Trophoblast cell (in vitro differentiated cells and primary cell): ENCODE measurements around the gene TUBB6.

Experiments used
- DNase-seq, 2 donors: peaks; one replicate each; pipeline ENCODE4 v3.0.0-alpha.2; 2016
- H2AFZ ChIP-seq: 2 replicates; pipeline ENCODE4 v1.6.1; 2013; ENCODE audit warnings: low read length, moderate library complexity, mild to moderate bottlenecking; ENCODE audit not compliant: insufficient read depth, poor library complexity
- H2AK5ac ChIP-seq: 2 replicates; pipeline ENCODE4 v1.6.1; 2013; ENCODE audit warnings: mild to moderate bottlenecking, low read length
- H2BK120ac ChIP-seq: 2 replicates; pipeline ENCODE4 v1.6.1; 2013; ENCODE audit warnings: low read length, mild to moderate bottlenecking, moderate library complexity; ENCODE audit not compliant: insufficient read depth, poor library complexity
- H2BK12ac ChIP-seq: 2 replicates; pipeline ENCODE4 v1.6.1; 2013; ENCODE audit warnings: mild to moderate bottlenecking, low read length, moderate library complexity
- H2BK5ac ChIP-seq: 2 replicates; pipeline ENCODE4 v1.6.1; 2013; ENCODE audit warnings: low read length, low read depth, moderate library complexity, mild to moderate bottlenecking; ENCODE audit not compliant: poor library complexity
- H3K14ac ChIP-seq: 2 replicates; pipeline ENCODE4 v1.6.1; 2013; ENCODE audit warnings: mild to moderate bottlenecking, low read length
- H3K18ac ChIP-seq: 2 replicates; pipeline ENCODE4 v1.6.1; 2013; ENCODE audit warnings: mild to moderate bottlenecking, low read length
- H3K23ac ChIP-seq: 2 replicates; pipeline ENCODE4 v1.6.1; 2013; ENCODE audit warnings: low read length
- H3K27ac ChIP-seq: 2 replicates; pipeline ENCODE4 v1.5.1; 2013; ENCODE audit warnings: low read depth, mild to moderate bottlenecking, inconsistent platforms, low read length, moderate library complexity
- H3K27me3 ChIP-seq: 2 replicates; pipeline ENCODE4 v1.6.1; 2013; ENCODE audit warnings: inconsistent platforms, mild to moderate bottlenecking, low read length, moderate library complexity; ENCODE audit not compliant: insufficient read depth
- H3K36me3 ChIP-seq, 2 experiments: 1 replicate in 1 of 2; 2 replicates in 1 of 2; pipeline ENCODE4 v1.6.1; 2013; ENCODE audit warnings: low read length in 2 of 2, mild to moderate bottlenecking in 2 of 2, moderate library complexity in 1 of 2; ENCODE audit not compliant: insufficient read depth in 2 of 2, control insufficient read depth in 1 of 2
- H3K4ac ChIP-seq: 2 replicates; pipeline ENCODE4 v1.6.1; 2013; ENCODE audit warnings: low read depth, mild to moderate bottlenecking, low read length, moderate library complexity
- H3K4me1 ChIP-seq, 2 experiments: 1 replicate in 1 of 2; 2 replicates in 1 of 2; pipeline ENCODE4 v1.6.1; 2013; ENCODE audit warnings: low read length in 2 of 2, mild to moderate bottlenecking in 2 of 2, moderate library complexity in 1 of 2; ENCODE audit not compliant: insufficient read depth in 2 of 2, control insufficient read depth in 1 of 2
- H3K4me2 ChIP-seq: 2 replicates; pipeline ENCODE4 v1.6.1; 2013; ENCODE audit warnings: inconsistent platforms, mild to moderate bottlenecking, low read length, moderate library complexity
- H3K4me3 ChIP-seq: 2 replicates; pipeline ENCODE4 v1.5.1; 2013; ENCODE audit warnings: mild to moderate bottlenecking, low read depth, low read length, inconsistent platforms
- H3K79me1 ChIP-seq: one replicate; pipeline ENCODE4 v1.6.1; 2013; ENCODE audit warnings: low read length
- H3K79me2 ChIP-seq: 2 replicates; pipeline ENCODE4 v1.6.1; 2013; ENCODE audit warnings: low read length, mild to moderate bottlenecking; ENCODE audit not compliant: control insufficient read depth, insufficient read depth, poor library complexity
- H3K9ac ChIP-seq: 2 replicates; pipeline ENCODE4 v1.6.1; 2013; ENCODE audit warnings: mild to moderate bottlenecking, low read length
- H3K9me3 ChIP-seq: 2 replicates; pipeline ENCODE4 v1.6.1; 2013; ENCODE audit warnings: low read depth, mild to moderate bottlenecking, control low read depth, inconsistent platforms, low read length; ENCODE audit not compliant: insufficient read depth
- H4K12ac ChIP-seq: 2 replicates; pipeline ENCODE4 v1.6.1; 2013; ENCODE audit warnings: low read depth, mild to moderate bottlenecking, low read length, moderate library complexity
- H4K8ac ChIP-seq: 2 replicates; pipeline ENCODE4 v1.6.1; 2013; ENCODE audit warnings: low read depth, mild to moderate bottlenecking, low read length, moderate library complexity
- H4K91ac ChIP-seq: one replicate; pipeline ENCODE4 v1.6.1; 2013; ENCODE audit warnings: low read depth, mild to moderate bottlenecking, low read length, moderate library complexity
- WGBS: extraction: QIAGEN DNeasy Blood & Tissue Kit; methylation state at CpG from one replicate; pipeline ENCODE4 v1.1.7; 2013; ENCODE audit warnings: missing lambda C conversion rate; ENCODE audit not compliant: insufficient read length, insufficient coverage; ENCODE audit errors: extremely low coverage; 5-methylcytosine and 5-hydroxymethylcytosine counted together

The TUBB6 gene

GRCh38 chr18:12293831-12294230, 14.2 kb upstream of the TUBB6 start:
- WGBS, result no CpG with 5 or more reads among the region's 11 CpGs
- no peak overlapping the region for H4K12ac ChIP-seq
- H3K4ac ChIP-seq, result no peak overlapping the region
- no peak overlapping the region for H2BK120ac ChIP-seq
- no peaks in the 10 kb centered on the region for H3K79me1 ChIP-seq
- no peak overlapping the region for H2AFZ ChIP-seq
- H3K14ac ChIP-seq, result no peak overlapping the region
- H4K91ac ChIP-seq, result no peak overlapping the region
- no peak overlapping the region for H4K8ac ChIP-seq
- no peak overlapping the region for H3K18ac ChIP-seq
- H3K4me1 ChIP-seq, result peaks cover 0 to 3% of the 10 kb centered on the region in 2 experiments
- H3K9me3 ChIP-seq, result peaks cover 2% of the 10 kb centered on the region
- H2AK5ac ChIP-seq, result no peak overlapping the region
- no peak for DNase-seq
- H3K9ac ChIP-seq, result no peak overlapping the region
- H3K27me3 ChIP-seq, result no peaks in the 10 kb centered on the region
- H2BK12ac ChIP-seq, result no peak overlapping the region
- H3K4me3 ChIP-seq, result no peak overlapping the region
- no peaks in the 10 kb centered on the region for H3K36me3 ChIP-seq
- no peaks in the 10 kb centered on the region for H3K79me2 ChIP-seq
- no peak overlapping the region for H3K4me2 ChIP-seq
- H3K27ac ChIP-seq, result no peak overlapping the region
- no peak overlapping the region for H3K23ac ChIP-seq
- H2BK5ac ChIP-seq, result no peak overlapping the region

GRCh38 chr18:12295389-12296086, 12.5 kb upstream of the TUBB6 start:
- no peak for DNase-seq
- no peak overlapping the region for H3K4me2 ChIP-seq

GRCh38 chr18:12296087-12296403, 12.0 kb upstream of the TUBB6 start:
- no CpG with 5 or more reads among the region's 3 CpGs for WGBS
- no peak overlapping the region for H2AK5ac ChIP-seq
- H3K4ac ChIP-seq, result no peak overlapping the region
- H3K79me2 ChIP-seq, result no peaks in the 10 kb centered on the region
- H3K4me2 ChIP-seq, result no peak overlapping the region
- no peak overlapping the region for H2AFZ ChIP-seq
- no peak overlapping the region for H3K27ac ChIP-seq
- H3K18ac ChIP-seq, result no peak overlapping the region
- H3K9ac ChIP-seq, result no peak overlapping the region
- no peak overlapping the region for H3K23ac ChIP-seq
- no peak overlapping the region for H2BK5ac ChIP-seq
- H4K91ac ChIP-seq, result no peak overlapping the region
- H3K36me3 ChIP-seq, result no peaks in the 10 kb centered on the region
- no peaks in the 10 kb centered on the region for H3K27me3 ChIP-seq
- no peak overlapping the region for H2BK12ac ChIP-seq
- H3K14ac ChIP-seq, result no peak overlapping the region
- no peak overlapping the region for H4K12ac ChIP-seq
- no peak for DNase-seq
- peaks cover 2% of the 10 kb centered on the region for H3K9me3 ChIP-seq
- no peaks in the 10 kb centered on the region for H3K79me1 ChIP-seq
- H4K8ac ChIP-seq, result no peak overlapping the region
- no peaks in the 10 kb centered on the region for H3K4me1 ChIP-seq
- H2BK120ac ChIP-seq, result no peak overlapping the region
- no peak overlapping the region for H3K4me3 ChIP-seq

More at GRCh38 chr18:12295389-12296086, 12.5 kb upstream of the TUBB6 start:
- no peak overlapping the region for H3K18ac ChIP-seq
- H2AK5ac ChIP-seq, result no peak overlapping the region
- H3K79me2 ChIP-seq, result no peaks in the 10 kb centered on the region
- no peak overlapping the region for H2BK120ac ChIP-seq
- H4K12ac ChIP-seq, result no peak overlapping the region
- H3K4me1 ChIP-seq, result no peaks in the 10 kb centered on the region
- no peak overlapping the region for H3K4ac ChIP-seq
- no peak overlapping the region for H2AFZ ChIP-seq
- no CpG with 5 or more reads among the region's 18 CpGs for WGBS
- H3K9me3 ChIP-seq, result peaks cover 2% of the 10 kb centered on the region
- H3K79me1 ChIP-seq, result no peaks in the 10 kb centered on the region
- no peaks in the 10 kb centered on the region for H3K27me3 ChIP-seq
- no peak overlapping the region for H3K9ac ChIP-seq
- H4K91ac ChIP-seq, result no peak overlapping the region
- no peak overlapping the region for H2BK12ac ChIP-seq
- H4K8ac ChIP-seq, result no peak overlapping the region
- H2BK5ac ChIP-seq, result no peak overlapping the region
- H3K14ac ChIP-seq, result no peak overlapping the region
- no peak overlapping the region for H3K27ac ChIP-seq
- H3K23ac ChIP-seq, result no peak overlapping the region
- no peak overlapping the region for H3K4me3 ChIP-seq
- H3K36me3 ChIP-seq, result no peaks in the 10 kb centered on the region

- no peak overlapping the region for H2BK12ac ChIP-seq
- H3K18ac ChIP-seq, result no peak overlapping the region
- peaks cover 0 to 2% of the 10 kb centered on the region in 2 experiments for H3K4me1 ChIP-seq
- no peak overlapping the region for H3K27ac ChIP-seq
- no peaks in the 10 kb centered on the region for H3K27me3 ChIP-seq
- no peaks in the 10 kb centered on the region for H3K79me1 ChIP-seq
- H2AK5ac ChIP-seq, result no peak overlapping the region
- no peak overlapping the region for H2BK5ac ChIP-seq
- no peaks in the 10 kb centered on the region for H3K79me2 ChIP-seq
- WGBS, result no CpG with 5 or more reads among the region's 1 CpG
- no peak overlapping the region for H3K9ac ChIP-seq
- no peak overlapping the region for H3K4ac ChIP-seq
- no peak overlapping the region for H3K4me3 ChIP-seq
- H4K12ac ChIP-seq, result no peak overlapping the region
- DNase-seq, result no peak
- no peak overlapping the region for H4K91ac ChIP-seq
- no peak overlapping the region for H3K14ac ChIP-seq
- no peaks in the 10 kb centered on the region for H3K36me3 ChIP-seq
- H2AFZ ChIP-seq, result no peak overlapping the region
- no peak overlapping the region for H4K8ac ChIP-seq
- H2BK120ac ChIP-seq, result no peak overlapping the region
- H3K4me2 ChIP-seq, result no peak overlapping the region
- H3K9me3 ChIP-seq, result peaks cover 2% of the 10 kb centered on the region
- no peak overlapping the region for H3K23ac ChIP-seq
Measured at GRCh38 chr18:12296457-12296856, 11.6 kb upstream of the TUBB6 start.
